Liver (tissue), 9 donors: ENCODE measurements around the gene ZRSR2. TPM values are rescaled to one million over a fixed set of nuclear protein-coding genes. Genes with fewer than 3 reads are reported as not detected.
"Not testable (repeated sequence)": the region's sequence is repeated elsewhere in the genome, so short reads cannot be mapped to it uniquely, and the experiment has no call there.

Experiments used
- DNase-seq: peaks from one replicate; pipeline ENCODE4 v3.0.0-alpha.2; 2017; ENCODE audit warnings: low spot score
- H3K27ac ChIP-seq, 2 donors: one replicate each; pipeline ENCODE4 v1.7.0; 2013; ENCODE audit warnings: inconsistent platforms in 2 of 2, low read length in 2 of 2, control low read depth in 1 of 2, low read depth in 1 of 2, mild to moderate bottlenecking in 1 of 2
- H3K27me3 ChIP-seq, 4 donors: one replicate each; pipeline versions ENCODE4 v1.6.1 to v1.7.0; 2013; ENCODE audit warnings: low read length in 3 of 4, inconsistent platforms in 1 of 4, mild to moderate bottlenecking in 1 of 4, moderate library complexity in 1 of 4; ENCODE audit not compliant: control insufficient read depth in 4 of 4, insufficient read depth in 4 of 4
- H3K36me3 ChIP-seq, 4 donors: one replicate each; pipeline versions ENCODE4 v1.6.1 to v1.7.0; 2013; ENCODE audit warnings: low read length in 3 of 4, mild to moderate bottlenecking in 3 of 4, low read depth in 1 of 4, moderate library complexity in 1 of 4; ENCODE audit not compliant: control insufficient read depth in 4 of 4, insufficient read depth in 3 of 4
- H3K4me1 ChIP-seq, 4 donors: one replicate each; pipeline versions ENCODE4 v1.6.1 to v1.7.0; 2013; ENCODE audit warnings: low read length in 3 of 4, mild to moderate bottlenecking in 3 of 4, moderate library complexity in 1 of 4; ENCODE audit not compliant: control insufficient read depth in 4 of 4, insufficient read depth in 4 of 4
- H3K4me3 ChIP-seq, 3 donors: one replicate each; pipeline versions ENCODE4 v1.6.1 to v1.7.0; 2013; ENCODE audit warnings: low read length in 3 of 3, control low read depth in 1 of 3, low read depth in 1 of 3, mild to moderate bottlenecking in 1 of 3
- H3K9ac ChIP-seq, 2 donors: one replicate each; pipeline ENCODE4 v1.7.0; 2013; ENCODE audit warnings: low read length in 2 of 2, mild to moderate bottlenecking in 2 of 2, moderate library complexity in 2 of 2, control low read depth in 1 of 2, low read depth in 1 of 2
- H3K9me3 ChIP-seq, 4 donors: one replicate each; pipeline versions ENCODE4 v1.6.1 to v1.7.0; 2013; ENCODE audit warnings: low read length in 3 of 4; ENCODE audit not compliant: control insufficient read depth in 4 of 4
- FOXA1 ChIP-seq: IDR thresholded peaks from 2 replicates; pipeline ENCODE4 v1.6.1; 2016; ENCODE audit warnings: antibody characterized with exemption
- FOXA2 ChIP-seq: IDR thresholded peaks from 2 replicates; pipeline ENCODE4 v1.6.1; 2016; ENCODE audit warnings: antibody characterized with exemption
- GABPA ChIP-seq, 2 donors: IDR thresholded peaks in 1 of 2; conservative IDR thresholded peaks in 1 of 2; 2 replicates each; pipeline ENCODE4 v1.6.1; 2016; ENCODE audit warnings: antibody characterized with exemption in 2 of 2, mild to moderate bottlenecking in 1 of 2, moderate library complexity in 1 of 2
- HNF4A ChIP-seq, 2 donors: conservative IDR thresholded peaks; 2 replicates each; pipeline ENCODE4 v1.6.1; 2016; ENCODE audit warnings: antibody characterized with exemption in 2 of 2, mild to moderate bottlenecking in 2 of 2
- HNF4G ChIP-seq: IDR thresholded peaks from 2 replicates; pipeline ENCODE4 v1.6.1; 2016; ENCODE audit warnings: antibody characterized with exemption
- NR2F2 ChIP-seq: IDR thresholded peaks from 2 replicates; pipeline ENCODE4 v1.6.1; 2016; ENCODE audit warnings: antibody characterized with exemption
- RAD21 ChIP-seq, 2 donors: IDR thresholded peaks; 2 replicates each; pipeline ENCODE4 v1.6.1; 2016; ENCODE audit warnings: antibody characterized with exemption in 2 of 2, mild to moderate bottlenecking in 2 of 2
- SP1 ChIP-seq: IDR thresholded peaks from 2 replicates; pipeline ENCODE4 v1.6.1; 2018; ENCODE audit warnings: antibody characterized with exemption, mild to moderate bottlenecking
- TAF1 ChIP-seq: conservative IDR thresholded peaks from 2 replicates; pipeline ENCODE4 v1.6.1; 2016; ENCODE audit warnings: antibody characterized with exemption, mild to moderate bottlenecking
- WGBS: extraction: QIAGEN DNeasy Blood & Tissue Kit; methylation state at CpG from one replicate; pipeline ENCODE4 v1.1.7; 2013; 5-methylcytosine and 5-hydroxymethylcytosine counted together
- polyA plus RNA-seq, 2 donors: library from polyadenylated mRNA; stranded (reverse) in 1 of 2; unstranded in 1 of 2; fragments of 200-250 nt in 1 of 2; fragments of >200 nt in 1 of 2; fragmentation: Nextera tagmentation in 1 of 2; extraction: Ambion mirVana in 1 of 2; gene quantifications; one replicate each; pipeline versions ENCODE4 v1.2.1 to v1.2.3, GENCODE V29; 2013 to 2015
- total RNA-seq, 2 donors: library from RNA; depleted of rRNA; stranded (reverse); fragments of >200 nt; gene quantifications; one replicate each; pipeline ENCODE4 v1.2.3, GENCODE V29; 2014
- TF ChIP-seq, protein P1 (sequence below): fragments of 150-350 bp; IDR thresholded peaks from 2 replicates; pipeline ENCODE4 v1.5.1; 2017; ENCODE audit warnings: improper control_type of control experiment, low read depth, low read length; ENCODE audit not compliant: missing input control
- TF ChIP-seq, protein P2 (sequence below): IDR thresholded peaks from 2 replicates; pipeline ENCODE4 v1.6.1; 2016; ENCODE audit warnings: antibody characterized with exemption
- donor health status: healthy.
- donor health status: healthy.
- donor health status: healthy.
- donor health status: healthy.
- donor health status: healthy.

Gene ZRSR2
- total and polyA plus RNA-seq, 4 donors: 1.4 to 7.0 (median 3.0) TPM

DNA sequence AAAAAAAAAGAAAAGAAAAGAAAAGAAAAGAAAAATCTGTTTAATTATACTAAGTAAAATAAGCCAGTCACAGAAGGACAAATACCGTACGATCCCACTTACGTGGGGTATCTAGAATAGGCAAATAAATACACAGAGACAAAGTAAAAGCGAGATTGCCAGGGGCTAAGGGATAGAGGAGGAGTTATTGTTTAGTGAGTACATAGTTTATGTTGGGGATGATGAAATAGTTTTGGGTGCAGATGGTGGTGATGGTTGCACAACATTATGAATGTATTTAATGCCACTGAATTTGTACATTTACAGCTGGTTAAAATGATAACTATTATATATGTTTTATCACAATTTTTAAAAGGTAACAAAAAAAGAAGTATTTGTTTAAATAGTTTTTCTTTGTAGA, 45.1 kb upstream of the ZRSR2 start (continued):
- TF ChIP-seq, protein P1, sequence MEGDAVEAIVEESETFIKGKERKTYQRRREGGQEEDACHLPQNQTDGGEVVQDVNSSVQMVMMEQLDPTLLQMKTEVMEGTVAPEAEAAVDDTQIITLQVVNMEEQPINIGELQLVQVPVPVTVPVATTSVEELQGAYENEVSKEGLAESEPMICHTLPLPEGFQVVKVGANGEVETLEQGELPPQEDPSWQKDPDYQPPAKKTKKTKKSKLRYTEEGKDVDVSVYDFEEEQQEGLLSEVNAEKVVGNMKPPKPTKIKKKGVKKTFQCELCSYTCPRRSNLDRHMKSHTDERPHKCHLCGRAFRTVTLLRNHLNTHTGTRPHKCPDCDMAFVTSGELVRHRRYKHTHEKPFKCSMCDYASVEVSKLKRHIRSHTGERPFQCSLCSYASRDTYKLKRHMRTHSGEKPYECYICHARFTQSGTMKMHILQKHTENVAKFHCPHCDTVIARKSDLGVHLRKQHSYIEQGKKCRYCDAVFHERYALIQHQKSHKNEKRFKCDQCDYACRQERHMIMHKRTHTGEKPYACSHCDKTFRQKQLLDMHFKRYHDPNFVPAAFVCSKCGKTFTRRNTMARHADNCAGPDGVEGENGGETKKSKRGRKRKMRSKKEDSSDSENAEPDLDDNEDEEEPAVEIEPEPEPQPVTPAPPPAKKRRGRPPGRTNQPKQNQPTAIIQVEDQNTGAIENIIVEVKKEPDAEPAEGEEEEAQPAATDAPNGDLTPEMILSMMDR: no peak
- TF ChIP-seq FOXA1 (no peak), TAF1 (no peak)

GRCh38 chrX:15746651-15747050, 43.6 kb upstream of the ZRSR2 start:
- H3K27ac ChIP-seq, DNase-seq, H3K4me1 ChIP-seq, H3K4me3 ChIP-seq, H3K36me3 ChIP-seq, H3K27me3 ChIP-seq, H3K9me3 ChIP-seq, H3K9ac ChIP-seq: not testable (repeated sequence)
- WGBS: 94% methylated on average over 6 of the region's 6 CpGs

DNA sequence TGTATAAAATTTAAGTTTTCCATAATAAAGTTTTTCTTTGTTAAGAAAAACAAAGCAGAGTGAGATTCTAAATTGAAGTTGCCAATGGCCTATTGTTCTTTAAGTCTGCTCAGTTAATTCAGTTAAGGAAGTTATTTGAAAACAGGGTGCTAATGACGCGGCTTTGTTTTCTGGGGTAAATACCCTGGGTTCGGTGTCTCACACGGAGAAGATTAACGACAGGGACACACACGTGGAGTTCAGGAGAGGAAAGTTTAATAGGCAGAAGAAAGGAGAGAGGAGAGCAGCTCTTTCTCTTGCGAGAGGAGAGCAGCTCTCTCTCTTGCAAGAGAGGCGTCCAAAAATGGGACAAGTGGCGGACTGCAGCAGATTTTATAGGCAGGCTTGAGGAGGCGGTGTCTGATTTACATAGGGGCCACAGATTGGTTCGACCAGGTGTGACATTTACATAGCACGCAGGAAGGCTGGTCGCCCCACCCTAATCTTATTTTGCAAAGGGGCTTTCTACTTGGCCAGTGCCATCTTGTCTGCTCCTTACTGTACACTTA, 42.6 kb upstream of the ZRSR2 start:
- DNase-seq: no peak
- no peak overlapping the region for H3K4me3 ChIP-seq
- H3K27ac ChIP-seq: no peak overlapping the region
- WGBS: 97% methylated on average over 13 of the region's 13 CpGs
- H3K9ac ChIP-seq: no peak overlapping the region
- TF ChIP-seq TAF1 (no peak), NR2F2 (no peak), HNF4A (conservative IDR thresholded peaks at IDR 0.05) (no peak), SP1 (no peak), GABPA (IDR thresholded peaks at IDR 0.05 in 1 of 2, conservative IDR thresholded peaks at IDR 0.05 in 1 of 2) (no peak), HNF4G (no peak), FOXA2 (no peak)
- TF ChIP-seq, protein P2, sequence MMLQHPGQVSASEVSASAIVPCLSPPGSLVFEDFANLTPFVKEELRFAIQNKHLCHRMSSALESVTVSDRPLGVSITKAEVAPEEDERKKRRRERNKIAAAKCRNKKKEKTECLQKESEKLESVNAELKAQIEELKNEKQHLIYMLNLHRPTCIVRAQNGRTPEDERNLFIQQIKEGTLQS: no peak
- no peaks in the 10 kb centered on the region for H3K27me3 ChIP-seq
- no peaks in the 10 kb centered on the region for H3K36me3 ChIP-seq
- H3K9me3 ChIP-seq: no peaks in the 10 kb centered on the region
- H3K4me1 ChIP-seq: no peaks in the 10 kb centered on the region

DNA sequence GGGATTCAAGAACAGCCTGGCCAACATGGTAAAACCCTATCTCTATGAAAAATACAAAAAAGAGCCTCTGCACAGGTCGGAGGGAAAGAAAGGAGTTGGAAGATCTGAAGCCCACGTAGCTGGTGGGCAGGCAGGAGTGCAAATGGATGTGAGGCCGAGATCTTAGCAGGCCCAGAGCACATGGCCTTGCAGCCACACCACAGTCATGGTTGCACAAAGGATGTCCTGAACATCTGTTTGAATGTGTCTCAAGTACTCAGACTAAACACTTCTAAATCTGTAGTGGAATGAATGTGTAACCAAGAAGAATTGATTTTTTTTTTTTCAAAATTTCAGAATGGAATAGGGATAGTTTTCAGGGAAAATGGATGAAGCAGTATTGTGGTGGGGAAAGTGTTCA, 41.4 kb upstream of the ZRSR2 start:
- Histone ChIP-seq H3K9me3 (no peaks in the 10 kb centered on the region), H3K27ac (no peak overlapping the region), H3K9ac (no peak overlapping the region), H3K4me1 (no peaks in the 10 kb centered on the region), H3K36me3 (no peaks in the 10 kb centered on the region), H3K27me3 (no peaks in the 10 kb centered on the region), H3K4me3 (no peak overlapping the region)
- 92% methylated on average over 3 of the region's 3 CpGs for WGBS
- TF ChIP-seq GABPA (IDR thresholded peaks at IDR 0.05 in 1 of 2, conservative IDR thresholded peaks at IDR 0.05 in 1 of 2): no peak
- TF ChIP-seq RAD21 (IDR thresholded peaks at IDR 0.05): no peak
- DNase-seq: no peak
